GM13977 (cell line): ENCODE results near the gene MUC5AC.

Experiments used
- DNase-seq: peaks from one replicate; pipeline ENCODE4 v3.0.0; 2012; ENCODE audit warnings: low spot score
- in situ Hi-C: fragments of 300-500 bp; cut with MboI; formaldehyde crosslinking; loops from one replicate; pipeline ENCODE4 v1.12.0; 2022; ENCODE audit warnings: low sequenced_read_pairs, low pct_unique_long_range_greater_than_20kb, mixed read lengths, inconsistent platforms; ENCODE audit not compliant: unreplicated experiment
- TF ChIP-seq, protein P1 (sequence below): IDR thresholded peaks from 2 replicates; pipeline ENCODE4 v1.5.1; 2012; ENCODE audit warnings: mild to moderate bottlenecking, control low read depth; ENCODE audit not compliant: insufficient read depth; ENCODE audit errors: extremely low read depth, missing control alignments

MUC5AC gene

DNA sequence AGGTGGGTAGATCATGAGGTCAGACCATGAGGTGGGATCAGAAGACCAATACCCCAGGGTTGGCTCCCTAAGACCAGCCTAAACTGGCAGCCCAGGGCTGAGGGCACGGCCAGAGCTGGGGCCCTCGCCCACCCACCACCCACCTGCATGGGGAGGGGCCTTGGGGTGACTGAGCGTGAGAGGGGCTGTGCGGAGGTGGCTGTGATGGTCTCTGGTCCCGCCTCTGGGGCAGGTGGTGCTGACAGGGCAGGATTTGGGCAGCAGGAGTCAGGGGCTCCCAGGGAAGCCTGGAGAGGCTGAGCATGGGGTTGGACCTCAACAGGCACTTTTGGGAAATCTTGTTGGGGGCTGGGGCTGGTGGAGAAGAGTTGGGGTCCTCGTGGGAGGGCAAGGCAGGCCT is 39.8 kb upstream of the MUC5AC start:
- TF ChIP-seq, protein P1, sequence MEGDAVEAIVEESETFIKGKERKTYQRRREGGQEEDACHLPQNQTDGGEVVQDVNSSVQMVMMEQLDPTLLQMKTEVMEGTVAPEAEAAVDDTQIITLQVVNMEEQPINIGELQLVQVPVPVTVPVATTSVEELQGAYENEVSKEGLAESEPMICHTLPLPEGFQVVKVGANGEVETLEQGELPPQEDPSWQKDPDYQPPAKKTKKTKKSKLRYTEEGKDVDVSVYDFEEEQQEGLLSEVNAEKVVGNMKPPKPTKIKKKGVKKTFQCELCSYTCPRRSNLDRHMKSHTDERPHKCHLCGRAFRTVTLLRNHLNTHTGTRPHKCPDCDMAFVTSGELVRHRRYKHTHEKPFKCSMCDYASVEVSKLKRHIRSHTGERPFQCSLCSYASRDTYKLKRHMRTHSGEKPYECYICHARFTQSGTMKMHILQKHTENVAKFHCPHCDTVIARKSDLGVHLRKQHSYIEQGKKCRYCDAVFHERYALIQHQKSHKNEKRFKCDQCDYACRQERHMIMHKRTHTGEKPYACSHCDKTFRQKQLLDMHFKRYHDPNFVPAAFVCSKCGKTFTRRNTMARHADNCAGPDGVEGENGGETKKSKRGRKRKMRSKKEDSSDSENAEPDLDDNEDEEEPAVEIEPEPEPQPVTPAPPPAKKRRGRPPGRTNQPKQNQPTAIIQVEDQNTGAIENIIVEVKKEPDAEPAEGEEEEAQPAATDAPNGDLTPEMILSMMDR: no peak
- in situ Hi-C loops: no loop called here
- no peak for DNase-seq

DNA sequence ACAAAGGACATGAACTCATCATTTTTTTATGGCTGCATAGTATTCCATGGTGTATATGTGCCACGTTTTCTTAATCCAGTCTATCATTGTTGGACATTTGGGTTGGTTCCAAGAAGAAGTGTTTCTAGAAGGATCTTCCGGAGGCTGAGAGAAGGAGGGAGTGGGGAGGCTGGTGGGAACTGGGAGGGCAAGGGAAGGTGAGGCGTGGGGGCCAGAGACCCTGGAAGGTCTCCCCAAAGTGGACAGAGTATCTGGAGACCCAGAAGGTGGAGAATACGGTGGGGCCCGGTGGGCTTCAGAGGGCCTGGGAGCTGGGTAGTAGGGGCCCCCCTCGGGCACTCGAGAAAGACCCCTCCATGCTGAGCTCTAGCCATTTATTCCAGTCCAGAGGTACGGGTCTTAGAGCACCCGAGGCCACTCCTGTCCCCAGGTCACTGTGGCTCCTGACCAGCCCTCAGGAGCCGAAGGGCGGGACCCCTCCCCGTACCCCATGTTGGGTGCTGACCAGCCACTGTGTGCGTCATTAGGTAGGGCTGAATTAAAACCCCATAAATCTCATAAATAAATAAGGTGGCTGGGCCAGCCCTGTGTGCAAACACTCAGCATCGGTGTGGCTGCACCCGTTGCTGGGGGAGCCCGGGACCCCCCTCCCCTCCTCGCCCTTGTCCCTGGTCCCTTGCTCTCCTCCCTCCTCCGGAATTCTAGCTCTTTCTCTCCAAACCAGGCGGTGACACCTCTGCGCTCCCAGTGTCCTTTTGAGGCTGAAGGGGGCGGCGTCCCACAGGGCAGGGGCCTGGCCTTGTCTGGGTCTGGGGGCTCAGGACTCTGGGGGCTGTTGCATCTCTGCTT is 38.8 kb upstream of the MUC5AC start:
- in situ Hi-C loops: no loop called here
- TF ChIP-seq, protein P1: no peak
- DNase-seq: no peak

DNA sequence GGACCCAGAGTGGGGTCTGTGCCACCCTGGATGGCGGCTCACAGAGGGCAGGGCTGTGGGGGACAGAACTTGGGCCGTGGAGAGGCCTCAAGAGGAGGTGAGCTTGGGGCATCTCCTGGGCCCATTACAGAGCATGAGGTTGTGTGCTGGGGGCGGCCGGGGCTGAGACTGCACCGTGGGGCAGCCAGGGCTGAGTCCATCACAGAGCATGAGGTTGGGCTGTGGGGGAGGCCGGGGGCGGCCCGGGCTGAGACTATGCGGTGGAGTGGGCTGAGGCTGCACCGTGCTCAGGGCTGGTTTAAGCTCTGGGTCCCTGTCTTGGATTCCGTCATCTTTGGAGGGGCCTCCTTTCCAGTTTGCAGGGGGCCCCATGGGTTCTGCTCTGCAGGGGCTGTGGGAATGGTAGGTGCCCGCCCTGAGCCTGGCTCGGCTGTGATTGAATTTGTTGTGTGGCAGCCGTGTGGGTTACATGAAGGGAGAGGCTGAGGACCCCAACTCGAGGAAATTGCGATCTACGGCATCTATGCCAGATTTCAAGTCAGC is 38.1 kb upstream of the MUC5AC start:
- in situ Hi-C loops: no loop called here
- DNase-seq: no peak
- TF ChIP-seq, protein P1: no peak

DNA sequence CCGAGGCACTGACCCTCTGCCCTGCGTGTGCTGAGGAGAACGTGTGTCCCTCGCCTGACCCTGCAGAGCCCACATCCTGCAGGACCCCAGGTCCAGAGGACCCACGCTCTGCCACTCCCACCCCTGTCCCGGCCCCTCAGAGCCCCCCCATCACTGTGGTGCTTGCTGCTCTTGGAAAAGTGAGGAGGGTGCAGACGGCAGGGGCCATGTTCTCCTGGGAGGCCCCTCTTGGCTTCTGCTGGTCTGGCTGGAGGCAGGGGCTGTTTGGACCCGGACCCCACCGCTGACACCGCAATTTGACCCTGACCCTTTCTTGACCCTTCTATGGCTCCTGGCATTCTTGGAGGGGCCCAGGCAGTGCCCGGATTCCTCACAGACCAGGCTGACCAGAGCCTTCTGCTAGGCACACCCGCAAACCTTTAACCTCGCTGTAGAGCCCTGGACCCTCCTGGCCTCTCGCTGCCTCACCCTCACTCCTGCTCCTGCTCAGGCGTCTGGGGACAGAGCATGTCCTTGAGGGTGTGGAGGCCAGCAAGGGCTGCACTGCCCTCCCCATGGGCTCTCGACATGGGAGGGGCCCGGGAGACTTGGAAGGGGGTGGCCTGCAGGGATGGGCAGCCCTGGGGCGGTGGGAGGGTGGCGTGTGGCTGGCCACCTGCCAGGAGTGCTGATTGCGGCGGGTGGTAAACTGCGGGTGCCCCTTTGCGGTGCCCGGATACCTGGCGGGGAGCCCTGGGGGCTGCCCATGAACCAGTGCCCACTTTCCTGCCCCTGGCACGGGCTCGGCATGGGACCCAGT is 37.0 kb upstream of the MUC5AC start:
- in situ Hi-C loops: no loop called here
- DNase-seq: no peak
- TF ChIP-seq, protein P1: no peak

DNA sequence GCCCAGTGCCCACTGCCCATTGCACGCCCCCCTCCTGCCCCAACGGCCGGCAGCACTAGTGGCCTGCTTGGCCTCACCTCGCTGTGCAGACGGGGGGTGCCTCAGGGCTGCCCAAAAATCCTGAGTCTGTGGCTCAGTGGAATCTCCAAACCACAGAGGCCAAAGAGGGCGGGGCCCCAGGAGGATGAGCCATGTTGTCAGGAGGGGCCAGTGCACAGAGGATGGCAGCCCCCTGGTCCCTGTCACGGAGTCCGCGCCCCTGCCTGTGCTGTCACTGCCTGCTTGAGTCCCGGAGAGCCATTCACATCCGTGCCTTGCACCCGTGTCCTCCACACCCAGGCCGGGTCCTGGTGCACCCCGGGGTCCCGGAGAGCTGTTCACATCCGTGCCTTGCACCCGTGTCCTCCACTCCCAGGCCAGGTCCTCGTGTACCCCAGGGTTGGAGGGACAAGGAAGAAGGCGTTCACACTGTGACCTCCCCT is 36.4 kb upstream of the MUC5AC start:
- in situ Hi-C loops: no loop called here
- TF ChIP-seq, protein P1: no peak
- no peak for DNase-seq

DNA sequence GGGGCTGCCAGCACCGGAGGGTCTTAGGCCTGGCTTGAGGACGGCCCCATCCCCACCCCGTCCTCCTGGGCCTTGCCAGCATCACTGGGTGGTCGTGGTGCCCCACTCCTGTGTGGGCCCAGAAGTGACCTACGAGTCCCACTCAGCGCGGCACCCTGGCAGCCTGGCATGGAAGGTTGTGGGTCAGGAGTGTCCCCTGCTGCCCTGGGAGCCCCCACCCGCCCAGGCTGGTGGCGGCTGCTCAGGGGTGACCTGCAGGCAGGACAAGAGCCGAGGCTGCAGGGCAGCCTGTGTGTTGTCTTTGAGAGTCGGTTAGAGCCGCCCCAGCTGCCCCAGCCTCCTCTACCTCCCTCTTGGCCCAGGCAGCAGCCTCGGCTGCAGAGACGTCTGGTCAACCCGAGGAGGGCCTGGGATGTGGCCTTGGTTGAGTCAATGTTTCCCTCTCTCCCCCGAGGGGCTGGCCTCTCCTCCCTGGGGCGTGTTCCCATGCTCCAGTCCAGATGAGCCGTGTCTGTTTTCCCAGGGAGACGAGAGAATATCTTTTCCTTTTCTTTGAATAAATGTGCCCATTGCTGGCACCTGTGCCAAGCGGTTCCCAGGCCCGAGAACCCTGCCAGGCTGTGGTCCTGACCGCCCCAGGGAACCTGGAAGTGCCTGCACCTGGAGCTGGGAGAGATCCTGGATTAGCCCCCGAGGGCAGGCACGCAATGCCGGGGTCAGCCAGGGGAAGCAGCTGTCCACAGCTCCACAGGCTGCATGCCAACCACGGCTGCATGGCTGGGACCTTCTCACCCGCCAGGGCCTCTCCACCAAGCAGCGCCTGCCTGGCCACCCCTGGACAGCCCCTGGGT is 35.7 kb upstream of the MUC5AC start:
- no peak for DNase-seq
- in situ Hi-C loops: no loop called here
- TF ChIP-seq, protein P1: no peak
